Activated T-helper 17 cell treated with anti-CD3 and anti-CD28 coated beads, Interleukin-2, amount 50 U/mL, for 72 hours (primary cell): ENCODE measurements around the gene ADGRG6. TPM values are rescaled to one million over a fixed set of nuclear protein-coding genes. Genes with fewer than 3 reads are reported as not detected.
A peak's percentile ranks its signal among the peaks of the same experiment; 100 is the strongest.

Source experiments
- ATAC-seq: fragments of 150-1000 bp; cut with Tn5 transposase; replicated peaks from 2 replicates; pipeline ENCODE4 v1.10.0; 2021; ENCODE audit warnings: mild to moderate bottlenecking, moderate library complexity
- H3K27ac Mint-ChIP-seq: one replicate; pipeline ENCODE4 v1.8.0; 2022; ENCODE audit warnings: mixed read lengths
- H3K27me3 Mint-ChIP-seq: one replicate; pipeline ENCODE4 v1.8.0; 2022; ENCODE audit warnings: mixed read lengths
- H3K36me3 Mint-ChIP-seq: one replicate; pipeline ENCODE4 v1.8.0; 2022; ENCODE audit warnings: low read depth, mild to moderate bottlenecking, mixed read lengths
- H3K4me1 Mint-ChIP-seq: one replicate; pipeline ENCODE4 v1.8.0; 2022; ENCODE audit warnings: mixed read lengths
- H3K4me3 Mint-ChIP-seq: one replicate; pipeline ENCODE4 v1.8.0; 2022; ENCODE audit warnings: mild to moderate bottlenecking, mixed read lengths
- H3K9me3 Mint-ChIP-seq: one replicate; pipeline ENCODE4 v1.8.0; 2022; ENCODE audit warnings: mixed read lengths
- total RNA-seq, 2 donors: library from RNA; stranded (reverse); gene quantifications; one replicate each; pipeline ENCODE4 v1.2.3, GENCODE V29; 2022

Gene ADGRG6
- total RNA-seq, 2 donors from 2014 or later, result 0.11 TPM; not detected in 1

GRCh38 chr6:142297996-142298753 is 3.6 kb upstream of the ADGRG6 start:
- Mint-ChIP-seq H3K4me1 (no peaks in the 10 kb centered on the region), H3K9me3 (no peaks in the 10 kb centered on the region), H3K36me3 (no peaks in the 10 kb centered on the region), H3K4me3 (no peak overlapping the region), H3K27me3 (peaks cover 30% of the 10 kb centered on the region), H3K27ac (no peak overlapping the region)
- ATAC-seq, result no peak

GRCh38 chr6:142300302-142300701 is 1.5 kb upstream of the ADGRG6 start:
- Mint-ChIP-seq H3K4me3 (no peak overlapping the region), H3K4me1 (no peaks in the 10 kb centered on the region), H3K36me3 (no peaks in the 10 kb centered on the region), H3K27ac (no peak overlapping the region), H3K27me3 (peaks cover 25% of the 10 kb centered on the region), H3K9me3 (no peaks in the 10 kb centered on the region)
- no peak for ATAC-seq

GRCh38 chr6:142300758-142301650 is 803 bp upstream of the ADGRG6 start:
- no peak for ATAC-seq
- Mint-ChIP-seq H3K9me3 (no peaks in the 10 kb centered on the region), H3K36me3 (no peaks in the 10 kb centered on the region), H3K27me3 (peaks cover 25% of the 10 kb centered on the region), H3K4me1 (no peaks in the 10 kb centered on the region), H3K4me3 (peak overlapping the region; percentile 59), H3K27ac (no peak overlapping the region)

GRCh38 chr6:142302421-142303175 is 791 bp downstream of the ADGRG6 start:
- H3K27ac Mint-ChIP-seq, result no peak overlapping the region
- H3K27me3 Mint-ChIP-seq, result peaks cover 20% of the 10 kb centered on the region
- H3K4me1 Mint-ChIP-seq, result no peaks in the 10 kb centered on the region
- no peak for ATAC-seq
- peak overlapping the region; percentile 59 for H3K4me3 Mint-ChIP-seq
- H3K36me3 Mint-ChIP-seq, result no peaks in the 10 kb centered on the region
- H3K9me3 Mint-ChIP-seq, result no peaks in the 10 kb centered on the region

GRCh38 chr6:142303176-142303533 is 1.3 kb downstream of the ADGRG6 start:
- Mint-ChIP-seq H3K4me3 (peak overlapping the region; percentile 59), H3K27me3 (peaks cover 20% of the 10 kb centered on the region), H3K27ac (no peak overlapping the region), H3K4me1 (no peaks in the 10 kb centered on the region), H3K9me3 (no peaks in the 10 kb centered on the region), H3K36me3 (no peaks in the 10 kb centered on the region)
- no peak for ATAC-seq

GRCh38 chr6:142304241-142304640 is 2.4 kb downstream of the ADGRG6 start:
- Mint-ChIP-seq H3K27me3 (peaks cover 20% of the 10 kb centered on the region), H3K9me3 (no peaks in the 10 kb centered on the region), H3K4me1 (no peaks in the 10 kb centered on the region), H3K4me3 (no peak overlapping the region), H3K36me3 (no peaks in the 10 kb centered on the region), H3K27ac (no peak overlapping the region)
- no peak for ATAC-seq

GRCh38 chr6:142306736-142307135 is 4.9 kb downstream of the ADGRG6 start:
- no peak overlapping the region for H3K27ac Mint-ChIP-seq
- ATAC-seq, result no peak
- peaks cover 18% of the 10 kb centered on the region for H3K27me3 Mint-ChIP-seq
- no peaks in the 10 kb centered on the region for H3K36me3 Mint-ChIP-seq
- no peaks in the 10 kb centered on the region for H3K4me1 Mint-ChIP-seq
- no peak overlapping the region for H3K4me3 Mint-ChIP-seq
- H3K9me3 Mint-ChIP-seq, result no peaks in the 10 kb centered on the region

- H3K9me3 Mint-ChIP-seq, result no peaks in the 10 kb centered on the region
- no peak overlapping the region for H3K4me3 Mint-ChIP-seq
- no peak for ATAC-seq
- no peak overlapping the region for H3K27ac Mint-ChIP-seq
- peaks cover 11% of the 10 kb centered on the region for H3K27me3 Mint-ChIP-seq
- no peaks in the 10 kb centered on the region for H3K4me1 Mint-ChIP-seq
- no peaks in the 10 kb centered on the region for H3K36me3 Mint-ChIP-seq
These were observed 6.3 kb downstream of the ADGRG6 start for GRCh38 chr6:142307963-142308748.

GRCh38 chr6:142309426-142309825 is 7.6 kb downstream of the ADGRG6 start:
- H3K36me3 Mint-ChIP-seq, result no peaks in the 10 kb centered on the region
- H3K27me3 Mint-ChIP-seq, result peaks cover 11% of the 10 kb centered on the region
- H3K9me3 Mint-ChIP-seq, result no peaks in the 10 kb centered on the region
- H3K4me1 Mint-ChIP-seq, result no peaks in the 10 kb centered on the region
- H3K4me3 Mint-ChIP-seq, result no peak overlapping the region
- no peak overlapping the region for H3K27ac Mint-ChIP-seq
- no peak for ATAC-seq

- H3K4me1 Mint-ChIP-seq, result no peaks in the 10 kb centered on the region
- ATAC-seq, result no peak
- H3K4me3 Mint-ChIP-seq, result no peak overlapping the region
- no peaks in the 10 kb centered on the region for H3K36me3 Mint-ChIP-seq
- H3K27me3 Mint-ChIP-seq, result peaks cover 8% of the 10 kb centered on the region
- no peak overlapping the region for H3K27ac Mint-ChIP-seq
- H3K9me3 Mint-ChIP-seq, result no peaks in the 10 kb centered on the region
These were observed 11.5 kb downstream of the ADGRG6 start for GRCh38 chr6:142313284-142313683.

GRCh38 chr6:142316791-142317368 is 15.1 kb downstream of the ADGRG6 start:
- Mint-ChIP-seq H3K4me1 (no peaks in the 10 kb centered on the region), H3K36me3 (no peaks in the 10 kb centered on the region), H3K27ac (no peak overlapping the region), H3K27me3 (peaks cover 9% of the 10 kb centered on the region), H3K4me3 (no peak overlapping the region), H3K9me3 (no peaks in the 10 kb centered on the region)
- ATAC-seq, result no peak

- Mint-ChIP-seq H3K36me3 (no peaks in the 10 kb centered on the region), H3K4me3 (no peak overlapping the region), H3K27me3 (peaks cover 8% of the 10 kb centered on the region), H3K9me3 (no peaks in the 10 kb centered on the region), H3K4me1 (no peaks in the 10 kb centered on the region), H3K27ac (no peak overlapping the region)
- peak; percentile 5 for ATAC-seq
These were observed 16.9 kb downstream of the ADGRG6 start for GRCh38 chr6:142318714-142319113.

GRCh38 chr6:142320366-142320765 is 18.6 kb downstream of the ADGRG6 start:
- H3K27me3 Mint-ChIP-seq, result peaks cover 5% of the 10 kb centered on the region
- no peak overlapping the region for H3K4me3 Mint-ChIP-seq
- ATAC-seq, result no peak
- no peaks in the 10 kb centered on the region for H3K36me3 Mint-ChIP-seq
- no peak overlapping the region for H3K27ac Mint-ChIP-seq
- no peaks in the 10 kb centered on the region for H3K9me3 Mint-ChIP-seq
- no peaks in the 10 kb centered on the region for H3K4me1 Mint-ChIP-seq

- H3K4me1 Mint-ChIP-seq, result no peaks in the 10 kb centered on the region
- no peak overlapping the region for H3K4me3 Mint-ChIP-seq
- no peaks in the 10 kb centered on the region for H3K36me3 Mint-ChIP-seq
- H3K27me3 Mint-ChIP-seq, result peaks cover 6% of the 10 kb centered on the region
- no peak for ATAC-seq
- no peak overlapping the region for H3K27ac Mint-ChIP-seq
- no peaks in the 10 kb centered on the region for H3K9me3 Mint-ChIP-seq
These were observed 19.6 kb downstream of the ADGRG6 start for GRCh38 chr6:142321451-142321850.
